ENCODE data around the gene GDI1.

GDI1 gene

DNA sequence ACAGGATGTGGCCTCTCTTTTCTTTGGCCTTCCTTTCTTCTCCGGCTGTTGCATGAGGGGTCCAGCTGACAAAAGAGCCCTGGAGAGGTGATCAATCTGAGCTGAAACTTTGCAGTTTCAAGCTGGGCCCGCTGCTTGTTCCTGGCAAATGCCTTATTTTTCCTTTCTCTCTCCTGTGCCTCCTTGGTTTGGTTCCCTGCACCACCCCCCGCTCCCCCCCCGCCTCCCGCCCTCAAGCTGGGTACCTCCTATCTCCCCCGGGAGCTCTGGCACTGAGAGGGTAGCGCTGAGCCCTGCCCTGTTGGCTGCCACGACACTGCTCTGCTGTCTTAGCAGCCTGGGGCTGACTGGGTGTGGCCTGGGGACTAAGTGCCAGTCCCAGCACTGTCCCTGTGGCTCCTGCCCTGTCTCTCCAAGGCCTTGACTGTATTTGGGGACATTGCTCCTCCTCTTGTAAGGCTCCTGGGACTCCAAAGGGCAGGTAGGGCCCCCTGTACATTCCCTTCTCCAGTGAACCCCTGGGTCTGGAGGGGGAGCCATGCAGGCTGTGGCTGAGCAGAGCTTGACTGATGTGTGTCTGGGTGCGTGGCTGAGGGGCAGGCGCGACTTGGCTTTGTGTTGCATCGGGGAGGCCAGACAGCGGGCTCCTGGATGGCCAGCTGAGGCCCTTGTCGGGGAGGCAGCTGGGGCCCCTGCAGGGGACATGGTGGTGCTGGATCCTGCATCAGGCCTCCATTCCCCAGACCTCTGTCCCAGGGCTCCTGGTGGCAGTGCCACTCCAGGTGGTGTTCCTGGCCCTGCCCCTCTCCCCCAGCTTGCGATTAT is 22.2 kb downstream of the GDI1 start:
- DNase-seq (ENCODE audit: insufficient read length, low spot score): no peak

DNA sequence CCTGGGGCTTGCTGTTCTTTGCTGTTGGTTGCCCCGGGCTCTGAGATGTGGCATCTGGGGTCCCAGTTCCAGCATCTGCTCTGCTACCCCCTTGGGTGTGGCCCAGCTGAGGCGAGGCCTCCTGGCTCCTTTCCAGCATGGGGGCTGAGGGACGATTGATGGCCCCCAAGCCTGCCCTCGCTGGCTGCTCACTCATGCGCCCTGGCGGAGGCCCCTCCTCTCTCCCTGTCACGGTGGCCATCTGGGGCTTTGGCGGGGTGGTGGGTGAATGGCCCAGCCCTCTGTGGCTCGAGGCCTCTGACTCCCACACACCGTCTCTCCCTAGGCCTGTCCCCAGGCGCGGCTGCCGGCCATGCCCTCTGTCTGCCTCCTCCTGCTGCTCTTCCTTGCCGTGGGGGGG is 22.9 kb downstream of the GDI1 start:
- DNase-seq (ENCODE audit: insufficient read length, low spot score): no peak

More for the DNA sequence above, 22.2 kb downstream of the GDI1 start:
- FAIRE-seq: no peak

DNA sequence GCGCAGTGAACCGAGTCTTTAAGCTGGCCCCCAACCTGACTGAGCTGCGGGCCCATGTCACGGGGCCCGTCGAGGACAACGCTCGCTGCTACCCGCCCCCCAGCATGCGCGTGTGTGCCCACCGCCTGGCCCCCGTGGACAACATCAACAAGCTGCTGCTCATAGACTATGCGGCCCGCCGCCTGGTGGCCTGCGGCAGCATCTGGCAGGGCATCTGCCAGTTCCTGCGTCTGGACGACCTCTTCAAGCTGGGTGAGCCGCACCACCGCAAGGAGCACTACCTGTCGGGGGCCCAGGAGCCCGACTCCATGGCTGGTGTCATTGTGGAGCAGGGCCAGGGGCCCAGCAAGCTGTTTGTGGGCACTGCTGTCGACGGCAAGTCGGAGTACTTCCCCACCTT is 23.4 kb downstream of the GDI1 start:
- FAIRE-seq (no peak), DNase-seq (ENCODE audit: insufficient read length, low spot score) (no peak)

More for the DNA sequence above, 22.9 kb downstream of the GDI1 start:
- FAIRE-seq: no peak

DNA sequence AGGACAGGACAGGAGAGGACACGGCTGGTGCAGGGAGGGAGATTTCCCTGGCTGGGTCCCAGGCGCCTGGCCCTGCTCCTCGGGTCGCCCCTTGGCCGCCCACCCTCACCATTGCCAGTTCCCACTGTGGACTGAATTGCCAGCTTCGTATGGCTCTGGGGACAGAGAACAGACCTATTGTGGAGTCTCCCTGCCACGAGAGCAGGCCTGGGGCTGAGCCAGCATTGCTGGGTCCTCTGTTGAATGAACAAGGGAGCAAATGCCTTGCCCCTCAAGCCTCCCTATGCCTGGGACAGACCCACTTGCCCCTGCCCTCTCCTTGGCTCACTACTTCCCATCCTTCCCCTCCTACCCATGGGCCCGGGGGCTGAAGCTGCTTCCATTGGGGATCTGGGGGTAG is 25.4 kb downstream of the GDI1 start:
- FAIRE-seq (no peak), DNase-seq (ENCODE audit: insufficient read length, low spot score) (no peak)

DNA sequence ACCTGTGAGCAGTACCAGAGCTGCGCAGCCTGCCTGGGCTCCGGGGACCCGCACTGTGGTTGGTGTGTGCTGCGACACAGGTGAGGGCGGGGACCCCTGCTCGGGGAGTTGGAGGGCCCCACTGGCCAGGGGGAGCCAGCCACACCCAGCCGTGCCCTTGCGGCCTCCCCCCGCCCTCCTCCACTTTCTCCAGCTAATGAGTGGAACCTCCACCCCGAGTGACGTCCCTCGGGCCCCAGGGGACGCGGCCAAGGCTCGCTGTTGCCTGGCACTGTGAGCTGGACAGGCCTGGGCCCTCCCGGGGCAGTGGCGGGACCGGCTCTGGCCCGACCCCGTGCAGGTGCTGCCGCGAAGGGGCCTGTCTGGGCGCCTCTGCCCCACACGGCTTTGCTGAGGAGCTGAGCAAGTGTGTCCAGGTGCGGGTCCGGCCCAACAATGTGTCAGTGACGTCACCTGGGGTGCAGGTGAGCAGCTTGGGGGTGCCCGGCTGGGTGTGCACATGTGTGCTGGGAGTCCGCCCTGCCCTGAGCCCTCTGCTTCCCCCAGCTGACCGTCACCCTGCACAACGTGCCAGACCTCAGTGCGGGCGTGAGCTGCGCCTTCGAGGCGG is 26.8 kb downstream of the GDI1 start:
- FAIRE-seq: no peak
- no peak for DNase-seq (ENCODE audit: insufficient read length, low spot score)

DNA sequence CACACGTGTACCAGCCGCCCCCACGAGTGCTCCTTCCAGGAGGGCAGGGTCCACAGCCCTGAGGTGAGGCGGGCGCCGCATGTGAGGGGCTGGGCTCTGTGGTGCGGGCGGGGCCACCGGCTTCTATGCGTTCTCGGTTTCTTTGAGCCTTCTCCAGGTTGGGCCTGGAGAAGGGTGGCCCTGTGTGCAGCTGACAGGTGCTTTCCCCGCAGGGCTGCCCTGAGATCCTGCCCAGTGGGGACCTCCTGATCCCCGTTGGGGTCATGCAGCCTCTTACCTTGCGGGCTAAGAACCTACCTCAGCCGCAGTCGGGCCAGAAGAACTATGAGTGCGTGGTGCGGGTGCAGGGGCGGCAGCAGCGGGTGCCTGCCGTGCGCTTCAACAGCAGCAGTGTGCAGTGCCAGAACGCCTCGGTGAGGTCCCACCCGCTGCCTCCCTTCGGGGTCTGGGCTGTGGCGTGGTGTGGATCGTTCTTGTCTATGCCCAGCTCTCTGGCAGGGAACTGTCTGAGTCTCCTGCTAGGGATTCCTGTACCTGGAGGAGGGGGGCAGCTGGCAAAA is 27.9 kb downstream of the GDI1 start:
- FAIRE-seq (no peak), DNase-seq (ENCODE audit: insufficient read length, low spot score) (no peak)

DNA sequence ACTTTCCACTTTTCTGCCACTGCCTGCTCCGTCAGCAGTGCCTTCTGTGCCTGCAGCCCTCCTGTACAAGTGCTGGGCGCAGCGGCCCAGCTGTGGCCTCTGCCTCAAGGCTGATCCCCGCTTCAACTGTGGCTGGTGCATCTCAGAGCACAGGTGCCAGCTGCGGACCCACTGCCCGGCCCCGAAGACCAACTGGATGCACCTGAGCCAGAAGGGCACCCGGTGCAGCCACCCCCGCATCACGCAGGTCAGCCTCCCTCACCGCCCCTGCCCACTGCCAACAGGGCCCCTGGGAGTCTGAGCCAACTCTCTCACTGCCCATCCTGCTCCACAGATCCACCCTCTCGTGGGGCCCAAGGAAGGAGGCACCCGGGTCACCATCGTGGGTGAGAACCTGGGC is 28.6 kb downstream of the GDI1 start:
- no peak for FAIRE-seq

DNA sequence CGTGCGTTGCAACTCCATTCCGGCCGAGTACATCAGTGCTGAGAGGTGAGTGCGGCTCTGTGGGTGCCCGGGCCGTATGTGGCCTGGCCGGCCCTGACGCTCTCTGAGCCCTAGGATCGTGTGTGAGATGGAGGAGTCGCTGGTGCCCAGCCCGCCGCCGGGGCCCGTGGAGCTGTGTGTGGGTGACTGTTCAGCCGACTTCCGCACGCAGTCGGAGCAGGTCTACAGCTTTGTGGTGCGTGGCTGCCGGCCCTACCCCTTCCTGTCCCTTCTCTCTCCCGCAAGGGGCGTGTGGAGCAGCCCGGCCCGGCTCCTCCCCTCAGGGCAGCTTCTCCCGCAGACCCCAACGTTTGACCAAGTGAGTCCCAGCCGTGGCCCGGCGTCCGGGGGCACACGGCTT is 29.1 kb downstream of the GDI1 start:
- FAIRE-seq (no peak), DNase-seq (ENCODE audit: insufficient read length, low spot score) (no peak)

More for the DNA sequence above, 28.6 kb downstream of the GDI1 start:
- no peak for DNase-seq (ENCODE audit: insufficient read length, low spot score)

DNA sequence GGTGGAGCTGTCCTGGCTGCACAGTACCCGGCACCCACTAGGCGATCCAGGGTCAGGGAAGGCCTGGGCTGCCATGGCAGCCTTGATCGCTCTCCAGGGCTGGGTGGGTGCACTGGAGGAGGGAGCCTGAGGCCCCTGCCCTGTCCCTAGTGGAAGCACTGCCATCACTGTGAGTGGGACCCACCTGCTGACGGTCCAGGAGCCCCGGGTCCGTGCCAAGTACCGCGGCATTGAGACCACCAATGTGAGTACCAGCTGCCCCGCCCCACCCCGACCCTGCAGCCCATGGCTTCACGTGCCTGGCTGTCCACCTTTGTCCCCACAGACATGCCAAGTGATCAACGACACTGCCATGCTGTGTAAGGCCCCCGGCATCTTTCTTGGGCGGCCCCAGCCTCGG is 30.0 kb downstream of the GDI1 start:
- FAIRE-seq (no peak), DNase-seq (ENCODE audit: insufficient read length, low spot score) (no peak)

DNA sequence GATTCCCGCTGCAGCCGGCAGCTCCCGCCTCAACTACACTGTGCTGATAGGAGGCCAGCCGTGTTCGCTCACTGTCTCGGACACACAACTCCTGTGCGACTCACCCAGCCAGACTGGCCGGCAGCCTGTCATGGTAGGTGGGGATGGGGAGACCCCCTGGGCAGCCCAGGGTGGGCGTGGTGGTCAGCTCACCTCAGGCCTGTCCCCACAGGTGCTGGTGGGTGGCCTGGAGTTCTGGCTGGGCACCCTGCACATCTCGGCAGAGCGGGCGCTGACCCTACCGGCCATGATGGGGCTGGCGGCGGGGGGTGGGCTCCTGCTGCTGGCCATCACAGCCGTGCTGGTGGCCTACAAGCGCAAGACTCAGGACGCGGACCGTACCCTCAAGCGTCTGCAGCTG is 30.6 kb downstream of the GDI1 start:
- DNase-seq (ENCODE audit: insufficient read length, low spot score) (no peak), FAIRE-seq (no peak)

DNA sequence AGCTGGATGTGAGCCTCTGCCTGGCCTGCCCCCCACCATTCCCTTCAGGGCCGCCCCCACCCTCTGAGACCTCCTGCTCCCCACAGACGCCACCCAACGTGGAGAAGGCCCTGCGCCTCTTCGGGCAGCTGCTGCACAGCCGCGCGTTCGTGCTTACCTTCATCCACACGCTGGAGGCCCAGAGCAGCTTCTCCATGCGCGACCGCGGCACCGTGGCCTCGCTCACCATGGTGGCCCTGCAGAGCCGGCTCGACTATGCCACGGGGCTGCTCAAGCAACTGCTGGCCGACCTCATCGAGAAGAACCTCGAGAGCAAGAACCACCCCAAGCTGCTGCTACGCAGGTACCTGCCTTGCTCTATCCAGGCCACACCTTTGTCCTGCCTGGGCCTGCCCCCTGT is 31.3 kb downstream of the GDI1 start:
- FAIRE-seq: no peak

DNA sequence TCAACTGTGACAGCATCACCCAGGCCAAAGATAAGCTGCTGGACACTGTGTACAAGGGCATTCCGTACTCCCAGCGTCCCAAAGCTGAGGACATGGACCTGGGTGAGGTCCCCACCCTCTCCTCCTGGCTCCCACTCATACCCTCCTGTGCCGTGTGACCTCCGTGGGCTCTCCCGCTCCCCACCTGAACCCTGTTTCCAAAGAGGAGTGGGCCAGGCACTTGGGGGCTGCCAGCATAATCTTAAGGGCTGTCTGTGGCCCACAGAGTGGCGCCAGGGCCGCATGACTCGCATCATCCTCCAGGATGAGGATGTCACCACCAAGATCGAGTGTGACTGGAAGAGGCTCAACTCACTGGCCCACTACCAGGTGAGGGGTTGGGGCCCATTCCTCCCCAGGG is 32.2 kb downstream of the GDI1 start:
- DNase-seq (ENCODE audit: insufficient read length, low spot score) (no peak), FAIRE-seq (no peak)

More for the DNA sequence above, 31.3 kb downstream of the GDI1 start:
- no peak for DNase-seq (ENCODE audit: insufficient read length, low spot score)

DNA sequence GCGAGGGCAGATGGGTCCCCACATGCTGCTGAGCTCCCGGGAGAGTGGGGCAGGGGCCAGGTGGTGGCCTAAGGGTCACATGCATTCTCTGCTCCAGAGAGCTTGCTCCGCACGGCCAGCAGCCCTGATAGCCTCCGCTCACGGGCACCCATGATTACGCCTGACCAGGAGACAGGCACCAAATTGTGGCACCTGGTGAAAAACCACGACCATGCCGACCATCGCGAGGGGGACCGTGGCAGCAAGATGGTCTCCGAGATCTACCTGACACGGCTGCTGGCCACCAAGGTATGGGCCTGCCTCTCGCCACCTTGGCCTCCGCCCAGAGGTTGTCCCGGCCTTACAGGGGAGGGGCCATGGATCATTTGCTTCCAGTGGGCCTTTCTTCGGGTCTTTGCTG is 32.9 kb downstream of the GDI1 start:
- no peak for FAIRE-seq
- no peak for DNase-seq (ENCODE audit: insufficient read length, low spot score)

DNA sequence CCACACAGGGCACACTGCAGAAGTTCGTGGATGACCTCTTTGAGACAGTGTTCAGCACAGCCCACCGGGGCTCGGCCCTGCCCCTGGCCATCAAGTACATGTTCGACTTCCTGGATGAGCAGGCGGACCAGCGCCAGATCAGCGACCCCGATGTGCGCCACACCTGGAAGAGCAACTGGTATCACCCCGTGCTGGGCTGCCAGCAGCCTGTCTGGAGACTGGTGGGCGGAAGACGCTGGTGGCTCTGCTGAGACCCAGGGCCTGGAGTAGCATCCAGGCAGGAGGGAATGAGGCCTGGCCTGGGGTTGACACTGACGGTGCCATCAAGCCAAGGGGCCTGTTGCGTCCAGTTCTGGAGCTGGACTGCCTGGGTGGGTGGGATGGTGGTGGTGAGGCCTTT is 33.5 kb downstream of the GDI1 start:
- DNase-seq (ENCODE audit: insufficient read length, low spot score) (no peak), FAIRE-seq (no peak)

DNA sequence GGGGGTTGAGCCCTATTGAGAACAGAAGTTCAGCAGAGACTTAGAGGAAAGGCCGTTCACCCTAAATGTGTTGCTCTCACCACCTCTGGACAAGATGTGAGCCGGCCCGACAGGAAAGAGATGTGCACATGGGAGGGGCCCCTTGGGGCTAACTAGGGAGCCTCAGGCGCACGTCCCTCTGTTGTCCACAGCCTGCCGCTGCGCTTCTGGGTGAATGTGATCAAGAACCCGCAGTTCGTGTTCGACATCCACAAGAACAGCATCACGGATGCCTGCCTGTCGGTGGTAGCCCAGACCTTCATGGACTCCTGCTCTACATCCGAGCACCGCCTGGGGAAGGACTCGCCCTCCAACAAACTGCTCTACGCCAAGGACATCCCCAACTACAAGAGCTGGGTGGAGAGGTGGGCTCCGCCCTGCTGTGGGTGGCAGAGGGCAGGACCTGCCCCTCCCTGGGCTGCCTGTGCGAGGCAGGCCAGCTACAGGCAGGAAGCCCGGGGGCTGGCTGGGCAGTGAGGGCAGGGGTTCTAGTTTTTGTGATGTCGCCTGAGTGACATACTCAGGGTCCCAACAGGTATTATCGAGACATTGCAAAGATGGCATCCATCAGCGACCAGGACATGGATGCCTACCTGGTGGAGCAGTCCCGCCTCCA is 34.1 kb downstream of the GDI1 start:
- DNase-seq (ENCODE audit: insufficient read length, low spot score): no peak
- no peak for FAIRE-seq

DNA sequence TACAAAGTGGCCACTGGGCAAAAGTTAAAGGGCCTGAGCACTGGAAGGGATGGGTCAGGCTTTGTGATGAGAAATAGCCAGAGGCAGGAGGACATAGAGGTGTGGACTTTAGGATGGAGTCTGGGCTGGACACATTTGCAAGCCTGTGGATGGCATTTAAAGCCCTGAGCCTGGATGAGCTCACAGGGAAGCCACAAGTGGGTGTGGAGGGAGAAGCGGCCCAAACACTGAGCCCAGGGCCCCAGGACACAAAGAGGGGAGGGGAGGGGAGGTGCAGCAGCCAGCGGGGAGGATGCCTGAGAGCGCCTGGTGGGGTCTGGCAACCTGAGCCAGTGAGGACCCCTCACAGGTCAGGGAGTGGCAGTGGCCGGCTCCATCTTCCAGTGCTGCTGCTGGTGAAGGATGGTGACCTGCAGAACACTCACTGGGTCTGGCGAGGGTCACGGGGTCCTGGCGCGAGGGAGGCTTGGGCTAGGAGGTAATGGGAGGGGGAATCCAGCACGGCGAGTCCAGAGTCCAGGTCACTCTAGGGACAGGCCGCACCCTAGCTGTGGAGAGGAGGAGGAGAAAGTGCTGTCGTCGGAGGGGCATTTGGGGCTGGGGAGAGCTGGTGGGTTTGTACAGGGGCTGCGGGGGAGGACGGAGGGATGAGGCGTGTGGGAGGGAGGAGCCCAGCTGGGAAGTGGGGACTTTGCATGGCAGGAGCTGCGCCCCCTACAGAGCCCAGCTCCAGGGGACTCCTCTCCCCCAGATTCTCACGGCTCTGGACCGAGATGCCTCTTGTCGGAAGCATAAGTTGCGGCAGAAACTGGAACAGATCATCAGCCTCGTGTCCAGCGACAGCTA is 35.1 kb downstream of the GDI1 start:
- FAIRE-seq: no peak

DNA sequence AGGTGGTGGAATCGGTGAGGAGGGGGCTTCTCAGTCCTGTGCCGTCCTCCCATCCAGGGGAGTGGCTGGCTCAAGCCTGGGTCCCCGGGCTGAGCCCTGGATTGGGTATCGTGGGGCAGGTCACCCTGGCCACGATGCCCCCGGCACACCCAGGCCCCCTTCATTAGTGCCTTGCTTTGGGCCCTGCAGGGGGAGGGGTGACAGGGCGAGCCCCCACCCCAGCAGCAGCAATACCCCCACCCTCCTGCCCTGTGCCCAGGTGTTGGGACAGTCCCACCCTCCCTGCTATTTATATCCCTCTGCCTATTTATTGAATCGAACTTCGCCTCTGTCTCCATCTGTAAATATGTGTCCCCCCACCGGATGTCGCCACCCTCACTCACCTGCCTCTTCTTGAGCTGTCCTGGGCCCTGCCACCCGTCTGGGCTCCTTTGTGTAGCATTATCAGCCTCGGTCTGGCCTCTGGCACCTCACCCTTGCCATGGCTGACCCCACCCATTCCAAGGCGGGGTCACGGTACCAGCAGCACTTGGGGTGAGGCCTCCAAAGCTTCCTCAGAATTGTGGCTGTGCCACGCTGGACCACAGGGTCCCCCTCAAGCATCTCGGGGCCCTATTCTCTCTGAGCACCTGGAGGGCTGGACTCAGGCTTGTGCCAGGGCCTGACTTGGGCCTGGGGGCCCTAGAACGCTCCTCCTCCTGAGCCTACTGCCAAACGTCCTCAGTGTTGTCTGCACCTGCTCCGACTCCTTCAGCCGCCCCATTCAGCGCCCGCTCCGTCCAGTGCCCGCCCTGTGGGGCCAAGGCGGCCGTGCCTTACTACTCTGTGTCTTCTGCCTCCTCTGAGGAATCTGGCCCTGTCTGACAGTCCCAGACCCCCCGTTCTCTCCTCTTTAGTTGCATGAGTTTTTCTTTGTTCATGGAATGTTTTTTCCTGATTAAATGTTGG is 36.0 kb downstream of the GDI1 start:
- DNase-seq (ENCODE audit: insufficient read length, low spot score): no peak
- no peak for FAIRE-seq

More for the DNA sequence above, 35.1 kb downstream of the GDI1 start:
- no peak for DNase-seq (ENCODE audit: insufficient read length, low spot score)

DNA sequence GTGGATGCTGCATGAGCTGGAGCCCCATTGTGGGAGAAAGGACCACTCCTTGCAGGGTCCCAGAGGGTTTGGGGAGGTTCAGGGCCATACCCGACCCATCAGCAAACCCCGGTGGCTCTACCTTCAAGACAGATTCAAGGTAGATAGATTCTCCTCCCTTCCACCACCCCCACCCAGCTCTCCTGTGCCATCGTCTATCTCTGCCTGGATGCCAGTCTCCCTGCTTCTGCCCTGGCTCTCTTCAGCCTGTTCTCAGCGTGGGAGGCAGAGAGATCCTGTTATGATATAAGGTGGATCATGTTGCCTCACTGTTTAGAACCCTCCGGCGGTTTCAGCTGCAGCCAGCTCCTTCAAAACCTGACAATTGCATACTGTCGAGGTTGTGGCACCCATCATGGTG is 36.7 kb downstream of the GDI1 start:
- DNase-seq (ENCODE audit: insufficient read length, low spot score) (no peak), FAIRE-seq (no peak)

DNA sequence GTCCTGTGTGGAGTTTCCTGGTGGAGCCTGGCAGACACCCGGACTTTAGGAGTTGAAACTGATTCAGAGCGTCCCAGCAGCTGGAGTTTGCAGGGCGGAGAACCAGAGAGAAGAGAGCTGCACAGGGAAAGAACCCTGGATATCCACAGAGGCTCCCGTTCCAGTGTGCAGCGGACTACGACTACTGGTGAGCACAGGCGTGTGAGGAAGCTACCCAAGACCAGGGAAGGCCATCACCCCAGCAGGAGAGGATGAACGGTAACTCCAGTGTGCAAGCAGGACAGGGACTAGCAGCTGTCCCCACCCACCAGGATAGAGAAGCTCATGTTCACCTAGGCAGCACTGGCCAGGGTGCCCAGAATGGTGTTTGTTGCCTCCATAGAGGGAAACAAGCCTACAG is 39.9 kb downstream of the GDI1 start:
- DNase-seq (ENCODE audit: insufficient read length, low spot score): no peak
- FAIRE-seq: no peak
